A549 treated with CpdA at 1 μM for 4 hours (cell line): ENCODE results near the gene TRIM77. TPM values are rescaled to one million over a fixed set of nuclear protein-coding genes. Genes with fewer than 3 reads are reported as not detected.

Experiments used
- total RNA-seq: library from RNA; stranded (reverse); fragments of 200-300 nt; extraction: Qiagen RNA extraction; gene quantifications from 5 replicates; pipeline ENCODE4 v1.2.3, GENCODE V29; 2022; ENCODE audit warnings: low read depth

The TRIM77 gene
- total RNA-seq = not detected in 5 replicates

GRCh38 chr11:89709999-89710398 lies at the start of gene TRIM77:
TRIM77 (plus strand) TSS chr11:89710299; CDS start chr11:89710299, 0 bp downstream.

Other genes with a start within 250 kb of the TRIM77 start
- gene NOX4, start 218.9 kb upstream of the TRIM77 start, total RNA-seq = not detected in 5 replicates
- not detected in 5 replicates for gene TRIM49, start 98.3 kb downstream of the TRIM77 start, total RNA-seq
- gene TRIM64B, start 168.2 kb downstream of the TRIM77 start, total RNA-seq = not detected in 5 replicates
- gene TRIM49D1, start 211.9 kb downstream of the TRIM77 start, total RNA-seq = not detected in 5 replicates
- gene TRIM49D2, start 213.8 kb downstream of the TRIM77 start, total RNA-seq = not detected in 5 replicates